ENCODE measurements around the gene GNAS.

The GNAS gene

GRCh38 chr20:58910473-58910872 is 58.0 kb downstream of the GNAS start:
- DNase-seq (ENCODE audit: low read depth) = no peak
- H3K4me3 ChIP-seq (ENCODE audit: low read length) = no peak overlapping the region
- no peak for TF ChIP-seq CTCF (conservative IDR thresholded peaks at IDR 0.05; ENCODE audit: low read depth, low read length)

DNA sequence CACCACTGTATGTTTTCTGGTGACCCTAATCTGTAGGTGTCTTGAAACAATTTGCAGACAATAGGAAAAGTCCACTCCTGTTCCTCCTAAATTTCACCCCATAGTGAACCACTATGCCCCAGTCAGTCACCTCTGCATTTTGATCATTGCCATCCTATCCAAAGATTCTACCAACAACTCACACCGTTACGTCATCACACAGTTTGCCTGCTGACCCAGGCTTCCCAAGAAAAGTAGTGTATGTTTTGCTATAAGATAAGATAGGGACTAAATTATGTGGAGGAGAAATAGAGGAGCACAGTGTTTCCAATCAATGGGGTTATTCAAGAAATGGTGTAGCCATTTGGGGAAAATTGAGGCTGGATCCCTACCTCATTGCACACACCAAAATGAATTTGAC is 58.8 kb downstream of the GNAS start:
- no peak for TF ChIP-seq CTCF (conservative IDR thresholded peaks at IDR 0.05; ENCODE audit: low read depth, low read length)
- DNase-seq (ENCODE audit: low read depth) = no peak
- H3K4me3 ChIP-seq (ENCODE audit: low read length) = no peak overlapping the region

DNA sequence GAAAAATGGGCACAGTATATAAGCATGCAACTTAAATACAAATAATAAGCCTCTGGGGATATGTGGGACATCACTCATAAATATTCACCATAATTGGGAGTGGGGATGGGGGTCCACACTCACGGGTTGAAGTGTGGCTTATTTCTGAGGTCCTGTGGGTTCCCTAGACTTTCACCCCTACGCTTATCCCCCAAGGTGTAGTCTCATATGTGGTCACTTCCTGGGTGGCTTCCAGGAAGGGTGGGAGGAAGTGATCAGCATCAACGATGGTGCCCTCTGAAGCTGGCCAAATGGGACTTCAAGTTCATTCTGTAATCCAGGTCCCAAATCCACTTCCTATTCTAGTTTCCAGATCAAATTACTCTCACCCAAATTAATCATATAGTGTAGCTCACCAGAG is 59.5 kb downstream of the GNAS start:
- TF ChIP-seq CTCF (conservative IDR thresholded peaks at IDR 0.05; ENCODE audit: low read depth, low read length) = no peak
- H3K4me3 ChIP-seq (ENCODE audit: low read length) = no peak overlapping the region
- no peak for DNase-seq (ENCODE audit: low read depth)

DNA sequence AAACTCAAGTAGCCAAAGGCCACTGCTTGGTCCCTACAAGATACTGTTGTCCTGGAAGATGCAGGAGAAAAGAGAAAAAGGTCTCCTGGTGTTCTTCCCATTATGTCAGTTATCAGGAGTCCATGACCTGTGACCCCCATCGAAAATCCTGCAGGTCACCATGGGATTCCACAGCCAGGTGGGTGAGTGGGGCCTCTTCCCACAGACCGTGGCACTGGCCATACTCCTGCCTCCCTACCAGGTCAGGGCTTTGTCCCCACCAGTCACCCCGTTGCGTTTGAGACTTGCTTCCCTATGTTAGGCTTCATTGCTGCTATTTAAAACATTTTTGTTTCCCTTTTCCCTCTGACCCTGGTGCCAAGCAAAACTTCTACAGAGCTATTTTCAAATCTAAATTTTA is 60.6 kb downstream of the GNAS start:
- no peak for DNase-seq (ENCODE audit: low read depth)
- TF ChIP-seq CTCF (conservative IDR thresholded peaks at IDR 0.05; ENCODE audit: low read depth, low read length) = no peak
- no peak overlapping the region for H3K4me3 ChIP-seq (ENCODE audit: low read length)

GRCh38 chr20:58918621-58919020 is 66.1 kb downstream of the GNAS start:
- no peak for DNase-seq (ENCODE audit: low read depth)
- H3K4me3 ChIP-seq (ENCODE audit: low read length) = no peak overlapping the region
- TF ChIP-seq CTCF (conservative IDR thresholded peaks at IDR 0.05; ENCODE audit: low read depth, low read length) = no peak

- no peak for TF ChIP-seq CTCF (conservative IDR thresholded peaks at IDR 0.05; ENCODE audit: low read depth, low read length)
- no peak for DNase-seq (ENCODE audit: low read depth)
These were observed 69.0 kb downstream of the GNAS start for GRCh38 chr20:58921564-58921963.

GRCh38 chr20:58922036-58922435 is 69.5 kb downstream of the GNAS start:
- no peak overlapping the region for H3K4me3 ChIP-seq (ENCODE audit: low read length)
- DNase-seq (ENCODE audit: low read depth) = no peak
- TF ChIP-seq CTCF (conservative IDR thresholded peaks at IDR 0.05; ENCODE audit: low read depth, low read length) = no peak

More at GRCh38 chr20:58921564-58921963, 69.0 kb downstream of the GNAS start:
- no peak overlapping the region for H3K4me3 ChIP-seq (ENCODE audit: low read length)

All from retinal pigment epithelial cell (primary cell).